Measurements from ENCODE around the gene PITX2. TPM values are rescaled to one million over a fixed set of nuclear protein-coding genes. Genes with fewer than 3 reads are reported as not detected.

PITX2 gene
- total RNA-seq, 1 donor from 2014 or later = 1.0 TPM

DNA sequence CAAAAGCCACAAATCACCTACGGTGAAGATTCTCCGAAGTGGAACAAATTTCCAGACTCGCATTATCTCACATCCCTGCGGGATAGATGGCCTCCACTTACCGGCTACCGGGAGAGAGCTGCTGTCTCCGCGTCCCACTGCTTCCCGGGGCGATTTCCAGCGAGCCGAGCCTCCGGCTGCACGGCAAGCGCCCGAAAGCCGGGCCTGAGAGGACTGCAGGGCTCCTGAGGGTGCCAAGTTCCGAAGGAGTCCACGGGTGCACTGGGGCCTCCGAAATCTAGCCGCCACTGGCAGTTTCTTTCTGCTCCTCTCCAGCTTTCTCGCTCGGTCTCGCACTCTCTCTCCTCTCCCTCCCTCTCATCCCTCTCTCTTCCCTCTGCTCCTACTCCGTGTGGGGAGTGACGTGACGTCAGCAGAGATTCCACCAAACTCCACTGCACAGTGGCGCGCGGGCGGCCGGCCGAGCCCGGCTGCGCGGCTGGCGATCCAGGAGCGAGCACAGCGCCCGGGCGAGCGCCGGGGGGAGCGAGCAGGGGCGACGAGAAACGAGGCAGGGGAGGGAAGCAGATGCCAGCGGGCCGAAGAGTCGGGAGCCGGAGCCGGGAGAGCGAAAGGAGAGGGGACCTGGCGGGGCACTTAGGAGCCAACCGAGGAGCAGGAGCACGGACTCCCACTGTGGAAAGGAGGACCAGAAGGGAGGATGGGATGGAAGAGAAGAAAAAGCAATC is 14.0 kb upstream of the PITX2 start:
- H3K4me3 ChIP-seq (ENCODE audit: low read depth, low read length) = peak overlapping the region; percentile 1
- no peak for DNase-seq (ENCODE audit: low read depth)
- TF ChIP-seq, protein P1, sequence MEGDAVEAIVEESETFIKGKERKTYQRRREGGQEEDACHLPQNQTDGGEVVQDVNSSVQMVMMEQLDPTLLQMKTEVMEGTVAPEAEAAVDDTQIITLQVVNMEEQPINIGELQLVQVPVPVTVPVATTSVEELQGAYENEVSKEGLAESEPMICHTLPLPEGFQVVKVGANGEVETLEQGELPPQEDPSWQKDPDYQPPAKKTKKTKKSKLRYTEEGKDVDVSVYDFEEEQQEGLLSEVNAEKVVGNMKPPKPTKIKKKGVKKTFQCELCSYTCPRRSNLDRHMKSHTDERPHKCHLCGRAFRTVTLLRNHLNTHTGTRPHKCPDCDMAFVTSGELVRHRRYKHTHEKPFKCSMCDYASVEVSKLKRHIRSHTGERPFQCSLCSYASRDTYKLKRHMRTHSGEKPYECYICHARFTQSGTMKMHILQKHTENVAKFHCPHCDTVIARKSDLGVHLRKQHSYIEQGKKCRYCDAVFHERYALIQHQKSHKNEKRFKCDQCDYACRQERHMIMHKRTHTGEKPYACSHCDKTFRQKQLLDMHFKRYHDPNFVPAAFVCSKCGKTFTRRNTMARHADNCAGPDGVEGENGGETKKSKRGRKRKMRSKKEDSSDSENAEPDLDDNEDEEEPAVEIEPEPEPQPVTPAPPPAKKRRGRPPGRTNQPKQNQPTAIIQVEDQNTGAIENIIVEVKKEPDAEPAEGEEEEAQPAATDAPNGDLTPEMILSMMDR (conservative IDR thresholded peaks at IDR 0.05; ENCODE audit: low read depth, low read length) = no peak

DNA sequence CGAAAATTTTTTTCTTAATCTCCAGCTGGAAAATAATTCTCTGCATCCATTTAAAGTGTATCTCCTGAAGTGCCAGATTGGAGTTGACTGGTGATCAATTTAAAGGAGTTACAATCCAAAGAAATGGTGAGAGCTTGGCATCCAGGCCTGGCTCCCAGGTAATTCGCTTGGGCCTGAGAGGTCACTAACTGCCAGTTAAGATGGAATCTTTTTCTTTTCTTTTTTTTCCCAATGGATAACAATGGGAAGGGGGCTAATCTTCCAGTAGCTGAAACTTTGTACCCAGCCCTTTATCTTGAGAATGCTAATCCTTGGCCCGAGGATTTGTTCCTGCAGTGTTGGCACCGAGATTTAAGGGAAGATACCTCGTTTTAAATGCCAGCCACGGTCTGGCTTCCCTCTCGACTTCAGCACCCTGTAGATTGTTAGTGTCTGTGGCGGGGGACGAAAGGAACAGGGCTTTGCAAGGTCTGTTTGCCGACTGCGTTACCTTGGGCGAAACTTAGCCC is 13.3 kb upstream of the PITX2 start:
- TF ChIP-seq, protein P1 (conservative IDR thresholded peaks at IDR 0.05; ENCODE audit: low read depth, low read length) = no peak
- H3K4me3 ChIP-seq (ENCODE audit: low read depth, low read length) = no peak overlapping the region
- no peak for DNase-seq (ENCODE audit: low read depth)

DNA sequence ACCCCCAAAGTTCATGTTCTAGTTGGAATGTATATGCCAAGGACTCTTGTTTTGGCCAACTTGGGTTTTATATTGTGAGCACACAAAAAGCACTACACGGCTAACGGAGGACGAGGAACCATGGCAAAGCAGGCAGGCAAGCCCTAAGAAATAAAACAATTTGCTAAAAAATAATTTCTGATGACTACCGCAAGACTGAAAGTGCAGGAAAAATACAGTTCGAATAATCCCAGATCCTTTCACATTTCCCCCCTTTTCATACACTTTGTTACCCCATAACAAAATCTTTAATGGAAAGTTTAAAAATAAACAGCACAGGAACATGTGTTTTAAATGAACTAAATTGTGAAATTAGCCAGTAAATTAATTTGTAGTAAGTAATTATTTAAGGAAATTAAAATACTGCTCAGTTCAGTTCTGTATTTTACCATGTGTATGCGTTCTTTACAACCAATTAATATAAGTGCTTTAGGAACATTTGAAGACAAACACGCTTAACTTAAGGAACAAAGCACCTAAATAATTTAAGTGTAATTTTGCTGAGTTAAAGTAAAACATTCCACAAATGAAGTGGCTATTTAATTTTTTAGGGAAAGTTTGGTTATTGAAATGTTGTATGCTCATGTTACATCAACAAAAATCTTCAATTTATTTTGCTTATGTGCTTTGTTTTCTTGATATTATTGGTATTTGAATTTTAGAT is 12.4 kb upstream of the PITX2 start:
- H3K4me3 ChIP-seq (ENCODE audit: low read depth, low read length) = no peak overlapping the region
- TF ChIP-seq, protein P1 (conservative IDR thresholded peaks at IDR 0.05; ENCODE audit: low read depth, low read length) = no peak
- DNase-seq (ENCODE audit: low read depth) = no peak

DNA sequence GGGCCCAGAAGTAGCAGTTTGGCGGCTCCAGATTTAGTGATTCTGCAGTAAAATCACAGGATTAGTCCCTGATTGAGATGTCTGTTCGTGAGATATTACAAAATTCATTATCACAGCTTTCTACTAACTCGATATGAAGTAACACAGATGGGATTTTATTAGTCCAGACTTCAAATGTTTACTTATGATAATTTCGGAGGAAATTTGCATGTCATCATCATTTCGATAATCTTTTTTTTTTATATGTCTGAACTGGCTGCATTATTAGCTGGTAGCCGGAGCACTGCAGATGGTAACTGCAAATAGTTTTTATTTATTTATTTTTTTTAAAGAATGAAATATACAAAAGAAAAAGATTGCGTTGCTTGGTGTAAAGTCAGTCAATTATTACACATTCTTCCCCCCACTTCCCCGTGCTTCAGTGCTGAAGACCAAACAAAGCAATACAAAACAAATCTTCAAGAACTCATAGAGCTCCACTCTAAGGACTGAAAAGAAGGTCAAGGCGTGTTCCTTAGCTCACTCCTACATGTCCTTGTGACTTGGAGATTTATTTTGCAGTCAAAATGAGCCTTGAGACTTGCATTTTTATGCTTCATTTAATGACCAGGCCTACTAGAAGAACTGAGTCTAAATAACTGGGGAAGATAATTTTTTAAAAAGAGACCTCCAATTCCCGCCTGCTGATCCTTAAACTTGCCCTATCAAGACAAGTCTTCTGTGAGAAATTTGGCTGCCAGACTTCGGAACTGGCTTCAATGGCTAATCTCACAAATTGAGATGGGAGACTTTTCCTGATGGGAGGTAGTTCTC is 11.7 kb upstream of the PITX2 start:
- H3K4me3 ChIP-seq (ENCODE audit: low read depth, low read length) = no peak overlapping the region
- no peak for DNase-seq (ENCODE audit: low read depth)
- TF ChIP-seq, protein P1 (conservative IDR thresholded peaks at IDR 0.05; ENCODE audit: low read depth, low read length) = no peak

DNA sequence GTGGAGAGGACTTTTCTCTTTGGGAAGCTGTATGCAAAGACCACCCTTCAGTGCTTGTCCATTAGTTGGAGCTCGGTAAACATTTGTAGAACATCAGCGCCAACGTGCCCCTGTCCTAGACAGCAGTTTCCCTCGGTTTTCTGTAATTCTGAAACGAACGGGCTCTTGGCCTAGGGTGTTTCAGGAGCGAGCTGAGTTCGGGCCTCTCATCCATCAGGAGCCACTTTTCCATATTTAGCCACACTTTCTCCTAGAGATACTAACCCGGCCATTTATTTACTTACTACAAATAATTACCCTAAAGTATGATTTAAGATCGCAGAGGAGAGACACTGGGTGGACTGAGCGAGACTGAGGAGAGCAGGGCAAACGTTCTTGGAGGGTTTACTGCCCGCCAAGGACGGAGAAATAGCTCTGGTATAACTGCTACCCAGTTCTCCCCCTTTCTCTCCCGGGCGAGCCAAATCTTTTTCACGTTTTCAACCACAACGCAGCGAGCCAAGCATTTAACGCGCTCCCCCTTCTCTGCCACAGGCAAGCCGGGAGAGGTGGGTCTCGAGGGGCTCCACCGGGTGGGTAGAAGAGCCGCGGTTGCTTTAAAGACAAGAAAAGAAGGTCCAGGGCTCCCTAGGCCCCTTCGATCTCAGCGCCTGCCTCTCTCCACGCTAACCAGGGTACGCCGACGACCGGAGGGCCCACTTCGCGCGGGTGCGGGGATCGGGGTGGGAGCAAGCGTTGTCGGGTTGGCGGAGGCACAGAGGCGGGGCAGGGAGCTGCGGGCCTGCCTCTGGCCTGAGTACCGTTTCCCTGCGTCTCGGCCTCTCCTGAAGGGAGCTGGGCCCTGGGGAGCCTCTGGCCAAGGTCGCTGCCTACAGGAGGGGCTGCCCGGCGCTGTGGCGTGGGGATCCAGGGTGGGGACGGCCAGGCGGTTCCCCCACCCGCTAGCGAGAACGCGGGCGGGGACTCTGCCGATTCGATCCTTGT is 10.8 kb upstream of the PITX2 start:
- TF ChIP-seq, protein P1 (conservative IDR thresholded peaks at IDR 0.05; ENCODE audit: low read depth, low read length) = no peak
- no peak for DNase-seq (ENCODE audit: low read depth)
- no peak overlapping the region for H3K4me3 ChIP-seq (ENCODE audit: low read depth, low read length)

Data from epithelial cell of proximal tubule (primary cell).